ENCODE results near the gene TMEM131. TPM values are rescaled to one million over a fixed set of nuclear protein-coding genes. Genes with fewer than 3 reads are reported as not detected.
A peak's percentile ranks its signal among the peaks of the same experiment; 100 is the strongest.

TMEM131 gene
- total and polyA plus RNA-seq, 4 donors: 25.3 to 39.4 (median 38.1) TPM

DNA sequence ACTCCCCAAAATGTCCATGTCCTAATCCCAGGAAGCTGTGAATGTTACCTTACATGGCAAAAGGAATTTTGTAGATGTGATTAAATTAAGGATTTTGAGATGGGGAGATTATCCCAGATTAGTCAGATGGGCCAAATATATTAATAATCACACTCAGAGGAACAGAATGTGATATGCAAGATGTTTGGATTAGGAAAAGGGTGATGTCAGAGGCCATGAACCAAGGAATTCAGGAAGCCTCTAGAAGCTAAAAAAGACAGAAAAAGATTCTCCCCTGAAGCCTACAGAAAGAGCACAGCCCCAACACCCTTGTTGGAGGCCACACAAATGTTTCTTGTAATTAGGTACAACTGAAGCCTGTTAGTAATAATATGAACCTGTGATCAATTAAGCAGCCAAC, 13.1 kb downstream of the TMEM131 start:
- H3K27me3 ChIP-seq (ENCODE audit: control insufficient read depth, insufficient read depth, low read length): no peaks in the 10 kb centered on the region
- peaks cover 16% of the 10 kb centered on the region for H3K9me3 ChIP-seq (ENCODE audit: control insufficient read depth, insufficient read depth, low read length)
- H3K4me3 ChIP-seq (ENCODE audit: low read depth, low read length): no peak overlapping the region
- DNase-seq (ENCODE audit: low read depth in 4 of 6, low spot score in 6 of 6): no peak
- no peak overlapping the region for H3K27ac ChIP-seq (ENCODE audit: low read depth, low read length)
- H3K4me1 ChIP-seq (ENCODE audit: control insufficient read depth, insufficient read depth, low read length): no peaks in the 10 kb centered on the region
- no peaks in the 10 kb centered on the region for H3K36me3 ChIP-seq (ENCODE audit: control insufficient read depth, insufficient read depth, low read length)

GRCh38 chr2:97981961-97982360, 13.8 kb downstream of the TMEM131 start:
- Histone ChIP-seq H3K36me3 (ENCODE audit: control insufficient read depth, insufficient read depth, low read length) (no peaks in the 10 kb centered on the region), H3K4me3 (ENCODE audit: low read depth, low read length) (no peak overlapping the region), H3K9me3 (ENCODE audit: control insufficient read depth, insufficient read depth, low read length) (peaks cover 15% of the 10 kb centered on the region), H3K27ac (ENCODE audit: low read depth, low read length) (no peak overlapping the region), H3K4me1 (ENCODE audit: control insufficient read depth, insufficient read depth, low read length) (no peaks in the 10 kb centered on the region), H3K27me3 (ENCODE audit: control insufficient read depth, insufficient read depth, low read length) (no peaks in the 10 kb centered on the region)
- DNase-seq (ENCODE audit: low read depth in 4 of 6, low spot score in 6 of 6): peak in 1 of 6 donors; percentile 82
- no CpG with 5 or more reads among the region's 5 CpGs for WGBS (ENCODE audit: insufficient coverage)

DNA sequence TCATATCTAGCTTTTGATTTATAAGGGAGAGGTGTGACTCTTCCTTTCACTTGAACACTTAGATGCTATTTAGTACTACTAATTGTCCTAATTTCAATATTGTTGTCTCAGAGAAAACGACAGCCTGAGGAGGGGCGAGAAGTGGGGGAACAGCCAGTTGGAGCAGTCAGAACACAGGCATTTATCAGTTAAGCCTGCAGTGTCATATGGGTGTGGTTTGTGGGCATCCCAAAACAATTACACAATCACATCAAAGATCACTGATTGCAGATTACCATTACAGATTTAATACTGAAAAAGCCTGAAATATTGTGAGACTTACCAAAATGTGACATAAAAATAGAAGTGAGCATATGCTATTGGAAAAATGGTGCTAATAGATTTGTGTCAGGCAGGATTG, 15.8 kb downstream of the TMEM131 start:
- Histone ChIP-seq H3K4me3 (ENCODE audit: low read depth, low read length) (no peak overlapping the region), H3K9me3 (ENCODE audit: control insufficient read depth, insufficient read depth, low read length) (peaks cover 15% of the 10 kb centered on the region), H3K27me3 (ENCODE audit: control insufficient read depth, insufficient read depth, low read length) (no peaks in the 10 kb centered on the region), H3K27ac (ENCODE audit: low read depth, low read length) (no peak overlapping the region), H3K4me1 (ENCODE audit: control insufficient read depth, insufficient read depth, low read length) (no peaks in the 10 kb centered on the region), H3K36me3 (ENCODE audit: control insufficient read depth, insufficient read depth, low read length) (no peaks in the 10 kb centered on the region)
- no CpG with 5 or more reads among the region's 2 CpGs for WGBS (ENCODE audit: insufficient coverage)
- DNase-seq (ENCODE audit: low read depth in 4 of 6, low spot score in 6 of 6): no peak

GRCh38 chr2:97974471-97974870, 21.3 kb downstream of the TMEM131 start:
- no peak for DNase-seq (ENCODE audit: low read depth in 4 of 6, low spot score in 6 of 6)
- Histone ChIP-seq H3K27me3 (ENCODE audit: control insufficient read depth, insufficient read depth, low read length) (no peaks in the 10 kb centered on the region), H3K27ac (ENCODE audit: low read depth, low read length) (no peak overlapping the region), H3K4me3 (ENCODE audit: low read depth, low read length) (no peak overlapping the region), H3K9me3 (ENCODE audit: control insufficient read depth, insufficient read depth, low read length) (peaks cover 12% of the 10 kb centered on the region), H3K36me3 (ENCODE audit: control insufficient read depth, insufficient read depth, low read length) (no peaks in the 10 kb centered on the region), H3K4me1 (ENCODE audit: control insufficient read depth, insufficient read depth, low read length) (no peaks in the 10 kb centered on the region)
- no CpG with 5 or more reads among the region's 1 CpG for WGBS (ENCODE audit: insufficient coverage)

DNA sequence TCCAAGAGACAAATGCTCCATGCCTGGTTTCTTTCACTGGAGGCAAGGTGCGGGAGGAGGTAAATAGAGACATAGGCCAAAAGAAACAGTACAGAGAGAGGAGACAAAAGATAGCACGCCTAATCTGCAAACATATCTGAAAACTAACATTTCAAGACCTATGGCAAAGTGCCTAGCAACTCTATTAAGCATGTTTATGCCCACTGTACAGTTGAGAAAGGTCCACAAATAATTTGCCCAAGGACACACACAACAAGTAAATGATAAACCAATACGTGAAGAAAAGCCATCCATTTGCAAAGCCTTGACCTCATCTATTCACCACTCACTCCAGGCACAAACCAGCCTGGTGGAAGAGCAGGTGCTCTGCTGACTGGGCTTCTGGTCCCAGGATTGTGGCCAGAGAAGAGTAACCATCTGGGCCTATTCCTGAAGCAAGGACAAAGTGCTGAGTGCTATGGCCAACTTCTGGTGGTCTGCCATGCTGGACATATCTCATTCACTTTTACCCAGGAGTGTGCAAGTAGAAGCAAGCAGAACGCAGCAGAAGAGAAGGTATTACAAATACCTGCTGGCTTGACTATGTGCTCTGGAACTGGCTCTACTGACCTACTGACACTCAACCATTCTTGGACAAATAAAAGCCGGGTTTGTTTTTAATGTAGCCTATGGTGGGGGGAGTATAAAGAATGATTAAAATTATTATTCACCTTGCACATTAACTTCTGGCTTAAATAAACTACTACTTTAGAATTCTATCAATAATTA, 25.3 kb downstream of the TMEM131 start:
- Histone ChIP-seq H3K36me3 (ENCODE audit: control insufficient read depth, insufficient read depth, low read length) (no peaks in the 10 kb centered on the region), H3K4me1 (ENCODE audit: control insufficient read depth, insufficient read depth, low read length) (peaks cover 3% of the 10 kb centered on the region), H3K27me3 (ENCODE audit: control insufficient read depth, insufficient read depth, low read length) (no peaks in the 10 kb centered on the region), H3K27ac (ENCODE audit: low read depth, low read length) (no peak overlapping the region), H3K9me3 (ENCODE audit: control insufficient read depth, insufficient read depth, low read length) (peaks cover 2% of the 10 kb centered on the region), H3K4me3 (ENCODE audit: low read depth, low read length) (no peak overlapping the region)
- no peak for DNase-seq (ENCODE audit: low read depth in 4 of 6, low spot score in 6 of 6)
- WGBS (ENCODE audit: insufficient coverage): 80% methylated on average over 2 of the region's 5 CpGs

DNA sequence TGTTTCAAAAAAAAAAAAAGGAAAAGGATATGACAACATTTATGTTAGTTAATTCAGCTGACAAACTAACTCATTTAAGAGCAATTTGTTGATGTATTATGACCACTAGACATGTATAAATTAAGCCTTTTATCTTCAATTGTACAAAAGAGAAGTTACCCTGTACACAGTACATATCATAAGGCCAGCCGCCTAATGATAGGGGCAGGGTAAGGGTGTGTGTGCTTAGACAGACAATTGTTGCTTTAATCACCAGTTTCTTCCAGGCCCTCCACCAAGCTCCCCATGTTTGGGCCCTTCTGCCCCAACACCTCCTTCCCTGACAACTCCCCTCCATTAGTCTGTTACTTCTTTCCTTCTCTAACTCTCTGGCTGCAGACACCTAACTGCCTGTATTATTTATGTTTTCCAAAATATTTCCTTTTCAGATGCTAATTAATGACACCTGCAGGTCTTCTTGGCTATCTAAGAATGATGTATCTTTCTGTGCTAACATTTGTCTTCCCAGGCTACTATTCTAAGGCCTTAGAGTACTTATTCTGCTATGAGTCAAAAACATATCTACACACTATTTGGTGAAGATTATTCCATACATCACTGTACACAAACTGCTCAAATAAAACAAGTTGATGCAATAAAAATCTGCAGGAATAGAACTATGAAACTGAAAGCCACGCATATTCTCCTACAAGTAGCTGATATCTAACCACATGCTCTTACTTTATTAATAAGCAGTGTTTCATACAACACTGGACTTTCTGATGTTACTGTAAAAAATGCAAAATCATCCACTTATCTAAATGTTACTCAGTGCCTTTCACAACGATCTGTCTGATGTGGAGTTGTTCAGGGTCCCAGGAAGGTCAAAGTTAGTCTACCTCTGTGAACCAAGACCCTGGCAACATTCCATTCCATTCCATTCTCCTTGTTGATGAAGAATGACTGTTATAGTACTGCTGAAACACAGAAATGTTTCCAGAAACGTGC, 26.4 kb downstream of the TMEM131 start:
- WGBS (ENCODE audit: insufficient coverage): 86% methylated on average over 1 of the region's 4 CpGs
- Histone ChIP-seq H3K36me3 (ENCODE audit: control insufficient read depth, insufficient read depth, low read length) (no peaks in the 10 kb centered on the region), H3K4me1 (ENCODE audit: control insufficient read depth, insufficient read depth, low read length) (peaks cover 3% of the 10 kb centered on the region), H3K27ac (ENCODE audit: low read depth, low read length) (no peak overlapping the region), H3K27me3 (ENCODE audit: control insufficient read depth, insufficient read depth, low read length) (no peaks in the 10 kb centered on the region), H3K9me3 (ENCODE audit: control insufficient read depth, insufficient read depth, low read length) (peaks cover 2% of the 10 kb centered on the region), H3K4me3 (ENCODE audit: low read depth, low read length) (no peak overlapping the region)
- DNase-seq (ENCODE audit: low read depth in 4 of 6, low spot score in 6 of 6): no peak

GRCh38 chr2:97967931-97968627, 27.7 kb downstream of the TMEM131 start:
- peaks cover 3% of the 10 kb centered on the region for H3K4me1 ChIP-seq (ENCODE audit: control insufficient read depth, insufficient read depth, low read length)
- no peaks in the 10 kb centered on the region for H3K36me3 ChIP-seq (ENCODE audit: control insufficient read depth, insufficient read depth, low read length)
- peaks cover 2% of the 10 kb centered on the region for H3K9me3 ChIP-seq (ENCODE audit: control insufficient read depth, insufficient read depth, low read length)
- DNase-seq (ENCODE audit: low read depth in 4 of 6, low spot score in 6 of 6): no peak
- H3K27ac ChIP-seq (ENCODE audit: low read depth, low read length): no peak overlapping the region
- no peak overlapping the region for H3K4me3 ChIP-seq (ENCODE audit: low read depth, low read length)
- 74% methylated on average over 4 of the region's 7 CpGs for WGBS (ENCODE audit: insufficient coverage)
- H3K27me3 ChIP-seq (ENCODE audit: control insufficient read depth, insufficient read depth, low read length): no peaks in the 10 kb centered on the region

GRCh38 chr2:97967216-97967592, 28.5 kb downstream of the TMEM131 start:
- Histone ChIP-seq H3K9me3 (ENCODE audit: control insufficient read depth, insufficient read depth, low read length) (no peaks in the 10 kb centered on the region), H3K27ac (ENCODE audit: low read depth, low read length) (no peak overlapping the region), H3K36me3 (ENCODE audit: control insufficient read depth, insufficient read depth, low read length) (no peaks in the 10 kb centered on the region), H3K4me3 (ENCODE audit: low read depth, low read length) (no peak overlapping the region), H3K4me1 (ENCODE audit: control insufficient read depth, insufficient read depth, low read length) (peaks cover 3% of the 10 kb centered on the region), H3K27me3 (ENCODE audit: control insufficient read depth, insufficient read depth, low read length) (no peaks in the 10 kb centered on the region)
- DNase-seq (ENCODE audit: low read depth in 4 of 6, low spot score in 6 of 6): no peak

DNA sequence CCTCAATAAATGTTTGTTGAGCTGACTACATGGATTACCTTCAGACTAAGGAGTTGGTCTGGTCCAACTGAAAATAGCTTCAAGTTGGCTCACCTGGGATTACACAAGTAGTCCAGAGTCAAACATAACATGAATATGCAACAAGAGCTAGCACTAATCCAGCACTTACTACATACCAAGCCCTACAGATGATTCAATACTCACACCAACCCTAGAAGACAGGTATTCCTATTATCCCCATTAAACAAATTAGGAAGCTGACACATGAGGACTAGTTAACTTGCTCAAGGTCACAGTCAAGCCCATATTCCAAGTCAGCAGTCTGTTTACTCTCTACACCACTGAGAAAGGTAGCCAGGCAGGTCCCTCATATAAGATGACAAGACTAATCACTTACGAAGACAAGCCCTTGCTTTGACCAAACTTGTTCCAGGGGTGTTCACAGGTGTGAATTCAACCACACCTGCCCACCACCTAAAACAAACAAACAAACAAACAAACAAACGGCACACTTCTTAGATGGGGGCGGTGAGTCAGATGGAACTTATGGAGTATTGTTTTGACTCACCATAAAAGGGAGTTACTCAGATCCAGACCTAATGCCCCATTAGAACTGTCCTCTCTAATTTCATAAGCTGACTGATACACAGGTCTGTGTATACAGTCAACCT, 29.1 kb downstream of the TMEM131 start:
- Histone ChIP-seq H3K36me3 (ENCODE audit: control insufficient read depth, insufficient read depth, low read length) (no peaks in the 10 kb centered on the region), H3K9me3 (ENCODE audit: control insufficient read depth, insufficient read depth, low read length) (no peaks in the 10 kb centered on the region), H3K27ac (ENCODE audit: low read depth, low read length) (no peak overlapping the region), H3K27me3 (ENCODE audit: control insufficient read depth, insufficient read depth, low read length) (no peaks in the 10 kb centered on the region), H3K4me3 (ENCODE audit: low read depth, low read length) (no peak overlapping the region), H3K4me1 (ENCODE audit: control insufficient read depth, insufficient read depth, low read length) (peaks cover 3% of the 10 kb centered on the region)
- no peak for DNase-seq (ENCODE audit: low read depth in 4 of 6, low spot score in 6 of 6)
- WGBS (ENCODE audit: insufficient coverage): no CpG with 5 or more reads among the region's 3 CpGs

All from spinal cord (tissue), 10 donors.